Left ventricle myocardium superior (tissue), 1 donor: ENCODE results near the gene ADM. TPM values are rescaled to one million over a fixed set of nuclear protein-coding genes. Genes with fewer than 3 reads are reported as not detected.
A peak's percentile ranks its signal among the peaks of the same experiment; 100 is the strongest.

Experiments
- ATAC-seq: fragments of 200-7000 bp; cut with Tn5 transposase; one replicate; pipeline ENCODE4 v1.9.1; 2020; ENCODE audit warnings: mild to moderate bottlenecking, moderate library complexity
- DNase-seq: peaks from one replicate; pipeline ENCODE4 v3.0.0-alpha.2; 2020
- intact Hi-C: fragments of 100-400 bp; cut with micrococcal nuclease; formaldehyde crosslinking; loops from one replicate; pipeline ENCODE4 v1.11.0; 2022
- total RNA-seq: library from RNA; stranded (reverse); fragmentation: NEBNext Ultra II Directional; extraction: Animal tissue kit (Norgen Biotek cat#: 25700); gene quantifications from one replicate; pipeline ENCODE4 v1.2.1, GENCODE V29; 2021
- donor health status: DM: no; HTN: yes; CAD: no; lungs with severe emphysema.

Gene ADM
- total RNA-seq, 1 donor from 2014 or later, result 23.4 TPM

- DNase-seq, result no peak
- ATAC-seq, result no peak
- intact Hi-C loops, result loop anchor here (5.0 to 10.0 kb wide), 3 partner anchors 100 to 445 kb away; no protein-coding TSS in a partner anchor
These were observed 2.1 kb downstream of the ADM start for GRCh38 chr11:10307022-10307399.

- DNase-seq (peak; percentile 92), ATAC-seq (peak; percentile 61)
- intact Hi-C loops, result loop anchor here (5.0 to 10.0 kb wide), 3 partner anchors 100 to 445 kb away; no protein-coding TSS in a partner anchor
These were observed 2.7 kb downstream of the ADM start for GRCh38 chr11:10307400-10308200.

GRCh38 chr11:10308201-10308954 lies 3.5 kb downstream of the ADM start:
- ATAC-seq (no peak), DNase-seq (no peak)
- intact Hi-C loops, result loop anchor here (5.0 to 10.0 kb wide), 3 partner anchors 101 to 446 kb away; no protein-coding TSS in a partner anchor

GRCh38 chr11:10309163-10310093 lies 4.6 kb downstream of the ADM start:
- intact Hi-C loops, result loop anchor here (5.0 to 10.0 kb wide), 3 partner anchors 102 to 447 kb away; no protein-coding TSS in a partner anchor
- ATAC-seq, result peak; percentile 20
- peak; percentile 76 for DNase-seq

GRCh38 chr11:10310301-10310841 lies 5.5 kb downstream of the ADM start:
- DNase-seq, result no peak
- intact Hi-C loops, result no loop called here
- ATAC-seq, result no peak

- DNase-seq (no peak), ATAC-seq (no peak)
- intact Hi-C loops, result no loop called here
These were observed 6.9 kb downstream of the ADM start for GRCh38 chr11:10311802-10312201.

- DNase-seq (no peak), ATAC-seq (peak; percentile 39)
- intact Hi-C loops, result no loop called here
These were observed 9.6 kb downstream of the ADM start for GRCh38 chr11:10314199-10315072.

- no peak for DNase-seq
- intact Hi-C loops, result no loop called here
These were observed 10.2 kb downstream of the ADM start for GRCh38 chr11:10315083-10315482.

GRCh38 chr11:10317151-10317755 lies 12.4 kb downstream of the ADM start:
- ATAC-seq (peak; percentile 11), DNase-seq (no peak)
- intact Hi-C loops, result no loop called here

More at GRCh38 chr11:10315083-10315482, 10.2 kb downstream of the ADM start:
- no peak for ATAC-seq

- ATAC-seq, result no peak
- intact Hi-C loops, result no loop called here
- no peak for DNase-seq
These were observed 13.1 kb downstream of the ADM start for GRCh38 chr11:10317776-10318526.

- ATAC-seq, result peak; percentile 16
- DNase-seq, result no peak
- intact Hi-C loops, result no loop called here
These were observed 13.6 kb downstream of the ADM start for GRCh38 chr11:10318527-10318802.

- intact Hi-C loops, result loop anchor here (10.0 kb wide), 2 partner anchors 345 to 565 kb away; no protein-coding TSS in a partner anchor
- DNase-seq, result no peak
- no peak for ATAC-seq
These were observed 15.1 kb downstream of the ADM start for GRCh38 chr11:10319702-10320558.

- intact Hi-C loops, result loop anchor here (10.0 kb wide), 2 partner anchors 346 to 566 kb away; no protein-coding TSS in a partner anchor
- DNase-seq, result no peak
- no peak for ATAC-seq
These were observed 16.0 kb downstream of the ADM start for GRCh38 chr11:10320736-10321465.

GRCh38 chr11:10322401-10322800 lies 17.5 kb downstream of the ADM start:
- intact Hi-C loops, result loop anchor here (10.0 kb wide), 2 partner anchors 348 to 568 kb away; no protein-coding TSS in a partner anchor
- ATAC-seq, result no peak

More at GRCh38 chr11:10322401-10322800, 17.5 kb downstream of the ADM start:
- DNase-seq, result no peak
